LNCaP clone FGC (cell line): ENCODE results near the gene NCS1.

Experiments used
- DNase-seq: peaks from one replicate; pipeline ENCODE4 v3.0.0-alpha.2; 2011; ENCODE audit warnings: low read depth
- H3K4me3 ChIP-seq: 2 replicates; pipeline ENCODE4 v1.5.1; 2011; ENCODE audit warnings: mild to moderate bottlenecking, low read depth, low read length, control low read depth
- TF ChIP-seq, protein P1 (sequence below): IDR thresholded peaks from 2 replicates; pipeline ENCODE4 v1.5.1; 2012; ENCODE audit warnings: mild to moderate bottlenecking; ENCODE audit not compliant: control insufficient read depth, insufficient read depth; ENCODE audit errors: extremely low read depth

Gene NCS1

DNA sequence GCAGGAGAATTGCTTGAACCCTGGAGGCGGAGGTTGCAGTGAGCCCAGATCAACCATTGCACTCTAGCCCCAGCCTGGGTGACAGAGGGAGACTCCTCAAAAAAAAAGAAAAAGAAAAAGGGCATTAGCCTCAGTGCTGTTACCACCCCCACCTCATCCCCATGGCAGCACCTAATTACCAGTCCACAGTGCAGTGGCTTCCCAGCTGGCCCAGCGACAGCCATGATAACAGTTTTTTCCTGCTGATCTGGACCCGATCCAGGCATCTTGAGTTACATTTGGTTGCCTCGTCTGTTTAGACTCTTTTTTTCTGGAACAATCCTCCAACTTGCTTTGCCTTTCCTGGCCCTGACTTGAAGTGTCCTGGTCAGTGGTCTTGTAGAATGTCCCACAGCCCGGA, 24.4 kb downstream of the NCS1 start:
- no peak overlapping the region for H3K4me3 ChIP-seq
- TF ChIP-seq, protein P1, sequence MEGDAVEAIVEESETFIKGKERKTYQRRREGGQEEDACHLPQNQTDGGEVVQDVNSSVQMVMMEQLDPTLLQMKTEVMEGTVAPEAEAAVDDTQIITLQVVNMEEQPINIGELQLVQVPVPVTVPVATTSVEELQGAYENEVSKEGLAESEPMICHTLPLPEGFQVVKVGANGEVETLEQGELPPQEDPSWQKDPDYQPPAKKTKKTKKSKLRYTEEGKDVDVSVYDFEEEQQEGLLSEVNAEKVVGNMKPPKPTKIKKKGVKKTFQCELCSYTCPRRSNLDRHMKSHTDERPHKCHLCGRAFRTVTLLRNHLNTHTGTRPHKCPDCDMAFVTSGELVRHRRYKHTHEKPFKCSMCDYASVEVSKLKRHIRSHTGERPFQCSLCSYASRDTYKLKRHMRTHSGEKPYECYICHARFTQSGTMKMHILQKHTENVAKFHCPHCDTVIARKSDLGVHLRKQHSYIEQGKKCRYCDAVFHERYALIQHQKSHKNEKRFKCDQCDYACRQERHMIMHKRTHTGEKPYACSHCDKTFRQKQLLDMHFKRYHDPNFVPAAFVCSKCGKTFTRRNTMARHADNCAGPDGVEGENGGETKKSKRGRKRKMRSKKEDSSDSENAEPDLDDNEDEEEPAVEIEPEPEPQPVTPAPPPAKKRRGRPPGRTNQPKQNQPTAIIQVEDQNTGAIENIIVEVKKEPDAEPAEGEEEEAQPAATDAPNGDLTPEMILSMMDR, result no peak
- no peak for DNase-seq

- DNase-seq, result no peak
- H3K4me3 ChIP-seq, result no peak overlapping the region
- TF ChIP-seq, protein P1, result no peak
Measured at GRCh38 chr9:130197386-130197785, 25.2 kb downstream of the NCS1 start.

- H3K4me3 ChIP-seq, result no peak overlapping the region
- DNase-seq, result no peak
- TF ChIP-seq, protein P1, result no peak
Measured at GRCh38 chr9:130197888-130198287, 25.7 kb downstream of the NCS1 start.

- DNase-seq, result no peak
- TF ChIP-seq, protein P1, result no peak
- no peak overlapping the region for H3K4me3 ChIP-seq
Measured at GRCh38 chr9:130198501-130199179, 26.4 kb downstream of the NCS1 start.

DNA sequence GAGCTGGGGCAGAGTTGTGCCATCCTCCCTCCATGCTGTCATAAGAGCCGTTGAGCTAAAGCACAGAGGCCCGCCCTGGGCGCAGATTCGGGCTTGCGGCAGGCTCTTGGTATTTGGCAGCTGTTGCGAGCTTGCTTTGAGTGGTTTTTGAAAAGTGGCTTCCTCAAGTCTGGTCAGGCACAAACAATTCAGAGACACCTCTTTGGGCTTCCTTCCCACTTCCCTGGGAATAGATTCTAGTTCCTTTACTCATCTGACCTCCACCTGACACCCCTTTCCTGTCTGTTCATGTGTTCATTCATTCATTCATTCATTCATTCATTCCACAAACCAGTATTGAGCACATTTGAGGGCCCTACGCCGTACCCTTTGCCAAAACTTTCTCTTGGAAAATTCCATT, 27.4 kb downstream of the NCS1 start:
- no peak for DNase-seq
- TF ChIP-seq, protein P1, result no peak

DNA sequence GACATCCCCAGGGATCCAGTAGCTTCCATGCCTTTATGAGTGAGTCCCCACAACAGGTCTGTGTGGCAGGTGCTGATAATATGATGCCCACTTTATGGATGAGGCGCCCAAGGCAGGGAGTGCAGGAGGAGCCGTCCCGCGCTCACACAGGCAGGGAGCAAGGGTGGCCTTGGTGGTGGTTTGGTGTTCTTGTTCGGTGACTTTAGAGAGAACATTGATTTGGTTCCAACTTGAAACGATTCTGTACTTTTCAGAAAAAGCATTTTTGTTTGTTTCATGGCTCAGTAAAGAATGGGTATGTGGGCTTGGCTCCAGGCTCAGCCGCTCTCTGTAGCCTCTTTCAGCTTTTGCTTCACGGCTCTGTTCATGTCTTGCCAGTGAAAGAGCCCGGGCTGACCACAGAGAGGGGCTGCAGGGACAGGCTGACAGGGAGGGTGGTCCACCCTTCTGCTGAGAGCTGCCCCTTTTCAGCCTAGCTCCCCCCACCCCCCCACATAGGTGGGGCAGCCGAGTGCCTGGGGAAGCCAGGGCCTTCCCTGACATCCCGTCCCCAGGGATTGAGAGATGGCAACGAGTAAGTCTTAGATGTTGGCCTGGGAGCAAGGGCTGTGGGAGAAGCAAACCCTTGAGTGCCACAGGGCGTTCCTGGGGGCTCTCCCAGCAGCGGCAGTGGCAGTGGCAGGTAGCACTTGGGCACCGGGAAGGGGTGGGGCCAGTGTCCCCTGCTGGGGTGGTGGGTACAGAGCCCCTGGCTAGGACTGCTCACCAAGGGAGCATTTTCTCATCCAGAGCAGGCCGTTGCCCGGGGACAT, 28.0 kb downstream of the NCS1 start:
- TF ChIP-seq, protein P1, result no peak
- H3K4me3 ChIP-seq, result no peak overlapping the region
- no peak for DNase-seq

More for the DNA sequence above, 27.4 kb downstream of the NCS1 start:
- no peak overlapping the region for H3K4me3 ChIP-seq

DNA sequence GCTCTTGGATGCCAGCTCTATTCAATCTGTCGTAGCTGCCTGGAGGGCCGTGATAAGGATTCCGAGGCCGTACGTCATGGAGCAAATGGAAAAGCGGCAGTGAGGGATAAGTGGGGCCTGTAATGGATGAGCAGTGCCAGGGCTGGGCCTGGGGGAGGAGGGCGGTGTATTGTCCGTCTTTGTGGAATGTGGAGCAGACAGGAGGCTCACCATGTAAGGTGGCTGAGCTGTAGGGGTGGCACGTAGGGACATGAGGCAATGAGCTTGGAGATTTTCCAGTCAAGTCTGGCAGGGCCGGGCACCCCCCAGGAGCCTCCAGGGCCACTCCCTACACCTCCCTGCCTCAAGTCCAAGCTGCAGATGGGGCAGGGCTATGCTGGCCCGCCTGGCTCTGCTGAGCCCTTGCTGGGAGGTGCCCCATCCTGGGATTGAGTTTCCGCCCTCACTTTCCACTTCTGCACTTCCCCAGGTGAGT, 29.2 kb downstream of the NCS1 start:
- TF ChIP-seq, protein P1, result no peak
- H3K4me3 ChIP-seq, result no peak overlapping the region
- no peak for DNase-seq
